MCF 10A (cell line): ENCODE measurements around the gene FGFBP2. TPM values are rescaled to one million over a fixed set of nuclear protein-coding genes. Genes with fewer than 3 reads are reported as not detected.

Experiments
- BruUV-seq: library from RNA; stranded (reverse); fragments of 400-500 nt; replicated peaks from 2 replicates; lab custom pipeline; 2021; lab: Mats Ljungman, UMichigan
- CTCF ChIA-PET: fragments of 300-600 bp; sonication (Branson Sonifier 250); formaldehyde crosslinking; extraction: SDS; loops from one replicate; lab custom pipeline; 2021; ENCODE audit warnings: antibody characterized with exemption, inconsistent platforms; lab: Yijun Ruan, JAX
- POLR2A ChIA-PET: fragments of 300-600, 350-650 bp; sonication (Branson Sonifier 250); formaldehyde crosslinking; extraction: SDS; loops from one replicate; lab custom pipeline; 2020; ENCODE audit warnings: antibody characterized with exemption, inconsistent platforms; lab: Yijun Ruan, JAX
- DNase-seq: peaks from one replicate; pipeline ENCODE4 v3.0.0-alpha.2; 2018; ENCODE audit not compliant: unreplicated experiment
- H3K27ac Mint-ChIP-seq: one replicate; pipeline ENCODE4 v1.8.0; 2022; ENCODE audit warnings: mild to moderate bottlenecking, low read depth, mixed read lengths; ENCODE audit not compliant: unreplicated experiment
- H3K27me3 Mint-ChIP-seq: one replicate; pipeline ENCODE4 v1.8.0; 2022; ENCODE audit warnings: mixed read lengths; ENCODE audit not compliant: insufficient read depth, unreplicated experiment
- H3K36me3 Mint-ChIP-seq: one replicate; pipeline ENCODE4 v1.8.0; 2022; ENCODE audit warnings: mild to moderate bottlenecking, moderate library complexity, mixed read lengths; ENCODE audit not compliant: insufficient read depth, unreplicated experiment
- H3K4me1 Mint-ChIP-seq: one replicate; pipeline ENCODE4 v1.8.0; 2022; ENCODE audit warnings: mixed read lengths; ENCODE audit not compliant: insufficient read depth, unreplicated experiment
- H3K4me3 Mint-ChIP-seq: one replicate; pipeline ENCODE4 v1.8.0; 2022; ENCODE audit warnings: mild to moderate bottlenecking, moderate library complexity, mixed read lengths; ENCODE audit not compliant: unreplicated experiment
- H3K9me3 Mint-ChIP-seq: one replicate; pipeline ENCODE4 v1.8.0; 2022; ENCODE audit warnings: mixed read lengths; ENCODE audit not compliant: unreplicated experiment
- intact Hi-C: fragments of 100-400 bp; cut with micrococcal nuclease; formaldehyde crosslinking; loops from 2 replicates; pipeline ENCODE4 v1.14.1; 2022
- total RNA-seq: library from RNA; stranded (reverse); gene quantifications from 2 replicates; pipeline ENCODE4 v1.2.3, GENCODE V29; 2022
- TF ChIP-seq, protein P1 (sequence below): fragments of 200-600 bp; IDR thresholded peaks from one replicate; pipeline ENCODE4 v1.8.0; 2022; ENCODE audit warnings: antibody characterized with exemption, mild to moderate bottlenecking; ENCODE audit not compliant: unreplicated experiment

Gene FGFBP2
- total RNA-seq, 1 experiment from 2014 or later: not detected

DNA sequence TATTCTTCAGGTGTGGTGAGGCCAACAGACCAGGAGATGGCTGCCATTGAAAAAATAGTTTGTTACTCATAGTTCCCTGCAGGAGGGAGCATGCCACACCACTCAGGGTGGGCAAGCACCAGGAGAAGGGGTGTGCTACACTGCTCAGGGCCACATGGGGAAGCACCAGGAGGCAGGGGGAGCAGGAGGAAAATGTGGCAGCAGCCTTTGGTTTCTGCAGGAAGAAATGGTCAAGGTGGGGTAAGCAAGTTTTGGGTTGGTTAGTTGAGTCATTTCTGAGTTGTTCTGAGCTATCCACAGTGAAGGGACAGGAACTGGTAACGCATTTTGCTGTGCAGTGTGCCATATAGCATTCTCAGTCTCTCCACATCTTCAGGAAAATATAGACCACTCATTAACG, 48.2 kb downstream of the FGFBP2 start:
- H3K36me3 Mint-ChIP-seq: peaks cover 7% of the 10 kb centered on the region
- POLR2A ChIA-PET: no interaction called here
- CTCF ChIA-PET: interaction anchor here (1.0 to 2.0 kb wide), 2 partner anchors 32 to 42 kb away, joined by 3 to 9 read pairs; no protein-coding TSS in a partner anchor
- no TSS peak for BruUV-seq
- H3K27me3 Mint-ChIP-seq: no peaks in the 10 kb centered on the region
- TF ChIP-seq, protein P1, sequence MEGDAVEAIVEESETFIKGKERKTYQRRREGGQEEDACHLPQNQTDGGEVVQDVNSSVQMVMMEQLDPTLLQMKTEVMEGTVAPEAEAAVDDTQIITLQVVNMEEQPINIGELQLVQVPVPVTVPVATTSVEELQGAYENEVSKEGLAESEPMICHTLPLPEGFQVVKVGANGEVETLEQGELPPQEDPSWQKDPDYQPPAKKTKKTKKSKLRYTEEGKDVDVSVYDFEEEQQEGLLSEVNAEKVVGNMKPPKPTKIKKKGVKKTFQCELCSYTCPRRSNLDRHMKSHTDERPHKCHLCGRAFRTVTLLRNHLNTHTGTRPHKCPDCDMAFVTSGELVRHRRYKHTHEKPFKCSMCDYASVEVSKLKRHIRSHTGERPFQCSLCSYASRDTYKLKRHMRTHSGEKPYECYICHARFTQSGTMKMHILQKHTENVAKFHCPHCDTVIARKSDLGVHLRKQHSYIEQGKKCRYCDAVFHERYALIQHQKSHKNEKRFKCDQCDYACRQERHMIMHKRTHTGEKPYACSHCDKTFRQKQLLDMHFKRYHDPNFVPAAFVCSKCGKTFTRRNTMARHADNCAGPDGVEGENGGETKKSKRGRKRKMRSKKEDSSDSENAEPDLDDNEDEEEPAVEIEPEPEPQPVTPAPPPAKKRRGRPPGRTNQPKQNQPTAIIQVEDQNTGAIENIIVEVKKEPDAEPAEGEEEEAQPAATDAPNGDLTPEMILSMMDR: no peak
- intact Hi-C loops: no loop called here
- H3K4me1 Mint-ChIP-seq: peaks cover 57% of the 10 kb centered on the region
- H3K27ac Mint-ChIP-seq: peak overlapping the region; percentile 67
- no peak overlapping the region for H3K4me3 Mint-ChIP-seq
- DNase-seq: no peak
- peaks cover 9% of the 10 kb centered on the region for H3K9me3 Mint-ChIP-seq

GRCh38 chr4:15914291-15914690, 48.7 kb downstream of the FGFBP2 start:
- ChIA-PET CTCF (interaction anchor here (0.9 to 2.0 kb wide), 5 partner anchors 23 to 109 kb away, joined by 3 to 9 read pairs (median 4); no protein-coding TSS in a partner anchor), POLR2A (interaction anchor here (0.8 to 1.9 kb wide), 10 partner anchors 9 to 310 kb away, joined by 3 to 10 read pairs (median 3); partner anchors contain the start of gene FGFBP1)
- Mint-ChIP-seq H3K4me1 (peaks cover 56% of the 10 kb centered on the region), H3K9me3 (peaks cover 9% of the 10 kb centered on the region), H3K4me3 (no peak overlapping the region), H3K36me3 (peaks cover 7% of the 10 kb centered on the region), H3K27ac (peak overlapping the region; percentile 67), H3K27me3 (no peaks in the 10 kb centered on the region)
- TF ChIP-seq, protein P1: no peak
- peak; percentile 66 for DNase-seq
- intact Hi-C loops: no loop called here
- BruUV-seq: no TSS peak

DNA sequence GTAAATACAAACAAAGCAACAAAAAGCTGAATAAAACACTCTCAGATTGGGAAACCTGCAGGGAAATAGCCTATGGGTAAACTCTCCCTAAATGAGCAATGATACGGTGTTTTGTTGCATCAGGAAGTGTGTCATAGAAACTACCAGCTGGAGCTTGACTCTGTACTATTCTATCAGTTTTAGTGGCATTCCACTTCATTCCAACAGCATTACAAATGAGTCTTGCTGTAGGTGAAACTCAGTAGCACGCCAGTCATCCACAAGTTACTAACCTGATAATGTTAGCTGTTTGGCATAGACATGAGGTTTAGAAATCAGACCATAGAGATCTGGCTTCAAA, 49.4 kb downstream of the FGFBP2 start:
- no peaks in the 10 kb centered on the region for H3K27me3 Mint-ChIP-seq
- BruUV-seq: no TSS peak
- CTCF ChIA-PET: interaction anchor here (0.5 to 2.1 kb wide), 5 partner anchors 12 to 109 kb away, joined by 3 to 7 read pairs (median 4); no protein-coding TSS in a partner anchor
- H3K36me3 Mint-ChIP-seq: peaks cover 6% of the 10 kb centered on the region
- no peak overlapping the region for H3K4me3 Mint-ChIP-seq
- intact Hi-C loops: no loop called here
- DNase-seq: peak; percentile 95
- peak overlapping the region; percentile 67 for H3K27ac Mint-ChIP-seq
- H3K4me1 Mint-ChIP-seq: peaks cover 49% of the 10 kb centered on the region
- POLR2A ChIA-PET: interaction anchor here (0.8 to 1.9 kb wide), 12 partner anchors 8 to 310 kb away, joined by 3 to 10 read pairs (median 4); partner anchors contain the start of gene FGFBP1
- TF ChIP-seq, protein P1: no peak
- H3K9me3 Mint-ChIP-seq: peaks cover 9% of the 10 kb centered on the region

GRCh38 chr4:15912961-15913630, 49.9 kb downstream of the FGFBP2 start:
- TF ChIP-seq, protein P1: no peak
- H3K36me3 Mint-ChIP-seq: peaks cover 1% of the 10 kb centered on the region
- peak overlapping the region; percentile 67 for H3K27ac Mint-ChIP-seq
- BruUV-seq: TSS peak; percentile 68
- POLR2A ChIA-PET: interaction anchor here (0.6 to 1.9 kb wide), 11 partner anchors 8 to 645 kb away, joined by 3 to 10 read pairs (median 4); partner anchors contain the start of gene FGFBP1
- no peaks in the 10 kb centered on the region for H3K27me3 Mint-ChIP-seq
- H3K4me1 Mint-ChIP-seq: peaks cover 44% of the 10 kb centered on the region
- peaks cover 9% of the 10 kb centered on the region for H3K9me3 Mint-ChIP-seq
- CTCF ChIA-PET: interaction anchor here (0.5 to 2.1 kb wide), 5 partner anchors 12 to 108 kb away, joined by 3 to 7 read pairs (median 4); no protein-coding TSS in a partner anchor
- DNase-seq: no peak
- H3K4me3 Mint-ChIP-seq: no peak overlapping the region
- intact Hi-C loops: no loop called here
